GM12874 (cell line): ENCODE measurements around the gene ASS1.

ENCODE experiments used
- TF ChIP-seq, protein P1 (sequence below): IDR thresholded peaks from 2 replicates; pipeline ENCODE4 v1.5.1; 2011; ENCODE audit warnings: low read depth, mild to moderate bottlenecking, control low read depth, low read length, moderate library complexity; ENCODE audit not compliant: insufficient read depth

Gene ASS1

DNA sequence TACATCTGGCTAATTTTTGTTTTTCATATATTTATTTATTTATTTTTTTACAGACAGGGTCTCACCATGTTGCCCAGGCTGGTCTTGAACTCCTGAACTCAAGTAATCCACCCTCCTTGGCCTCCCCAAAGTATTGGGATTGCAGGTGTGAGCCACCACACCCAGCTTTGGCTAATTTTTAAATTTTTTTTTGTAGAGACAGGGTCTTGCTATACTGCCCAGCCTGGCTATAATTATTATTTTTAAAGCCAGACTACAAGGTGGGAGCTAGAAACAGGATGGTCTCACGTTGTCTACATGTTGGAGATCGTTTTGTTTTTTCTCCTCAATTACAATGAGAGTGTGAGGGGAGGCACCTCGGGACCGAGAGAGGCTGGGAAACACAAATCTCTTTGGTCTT is 23.8 kb downstream of the ASS1 start:
- TF ChIP-seq, protein P1, sequence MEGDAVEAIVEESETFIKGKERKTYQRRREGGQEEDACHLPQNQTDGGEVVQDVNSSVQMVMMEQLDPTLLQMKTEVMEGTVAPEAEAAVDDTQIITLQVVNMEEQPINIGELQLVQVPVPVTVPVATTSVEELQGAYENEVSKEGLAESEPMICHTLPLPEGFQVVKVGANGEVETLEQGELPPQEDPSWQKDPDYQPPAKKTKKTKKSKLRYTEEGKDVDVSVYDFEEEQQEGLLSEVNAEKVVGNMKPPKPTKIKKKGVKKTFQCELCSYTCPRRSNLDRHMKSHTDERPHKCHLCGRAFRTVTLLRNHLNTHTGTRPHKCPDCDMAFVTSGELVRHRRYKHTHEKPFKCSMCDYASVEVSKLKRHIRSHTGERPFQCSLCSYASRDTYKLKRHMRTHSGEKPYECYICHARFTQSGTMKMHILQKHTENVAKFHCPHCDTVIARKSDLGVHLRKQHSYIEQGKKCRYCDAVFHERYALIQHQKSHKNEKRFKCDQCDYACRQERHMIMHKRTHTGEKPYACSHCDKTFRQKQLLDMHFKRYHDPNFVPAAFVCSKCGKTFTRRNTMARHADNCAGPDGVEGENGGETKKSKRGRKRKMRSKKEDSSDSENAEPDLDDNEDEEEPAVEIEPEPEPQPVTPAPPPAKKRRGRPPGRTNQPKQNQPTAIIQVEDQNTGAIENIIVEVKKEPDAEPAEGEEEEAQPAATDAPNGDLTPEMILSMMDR = no peak

DNA sequence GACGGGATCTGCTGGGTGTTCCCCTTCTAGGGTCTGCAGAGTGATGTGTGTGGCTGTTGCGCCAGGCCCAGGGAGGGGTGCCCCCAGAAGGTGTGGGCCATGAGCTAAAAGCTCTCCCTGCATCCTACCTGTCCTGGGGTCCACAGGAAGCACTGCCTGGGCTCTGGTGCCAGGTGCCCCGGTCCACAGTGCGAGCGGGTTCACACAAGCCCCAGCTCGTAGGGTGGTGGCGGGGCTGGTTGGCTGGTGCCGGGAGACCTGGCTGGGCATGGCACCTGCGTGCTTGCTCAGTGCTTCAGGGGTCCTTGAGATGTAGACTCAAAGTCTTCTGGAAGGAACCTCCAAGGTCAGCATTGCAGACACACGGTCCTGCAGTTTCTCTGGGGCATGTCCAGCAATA is 25.5 kb downstream of the ASS1 start:
- TF ChIP-seq, protein P1 = no peak

DNA sequence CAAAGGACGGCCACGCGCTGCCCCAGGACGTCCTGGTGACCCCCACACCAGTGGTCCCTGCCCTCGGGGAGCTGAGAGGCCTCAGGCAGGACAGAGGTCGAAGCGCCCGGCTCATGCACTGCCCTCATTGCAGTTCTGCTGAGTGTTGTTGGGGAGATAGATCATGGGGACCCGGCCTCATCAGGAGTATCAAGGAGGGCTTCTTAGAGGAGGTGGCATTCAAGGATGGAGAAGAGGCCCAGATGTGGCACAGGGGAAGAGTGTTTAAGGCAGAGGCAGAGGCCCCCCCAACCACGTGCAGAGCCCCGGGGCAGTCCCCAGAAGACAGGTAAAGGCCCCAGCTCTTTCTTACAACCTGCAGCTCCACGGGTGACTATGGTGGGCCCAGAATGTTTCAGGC is 26.2 kb downstream of the ASS1 start:
- TF ChIP-seq, protein P1 = no peak

DNA sequence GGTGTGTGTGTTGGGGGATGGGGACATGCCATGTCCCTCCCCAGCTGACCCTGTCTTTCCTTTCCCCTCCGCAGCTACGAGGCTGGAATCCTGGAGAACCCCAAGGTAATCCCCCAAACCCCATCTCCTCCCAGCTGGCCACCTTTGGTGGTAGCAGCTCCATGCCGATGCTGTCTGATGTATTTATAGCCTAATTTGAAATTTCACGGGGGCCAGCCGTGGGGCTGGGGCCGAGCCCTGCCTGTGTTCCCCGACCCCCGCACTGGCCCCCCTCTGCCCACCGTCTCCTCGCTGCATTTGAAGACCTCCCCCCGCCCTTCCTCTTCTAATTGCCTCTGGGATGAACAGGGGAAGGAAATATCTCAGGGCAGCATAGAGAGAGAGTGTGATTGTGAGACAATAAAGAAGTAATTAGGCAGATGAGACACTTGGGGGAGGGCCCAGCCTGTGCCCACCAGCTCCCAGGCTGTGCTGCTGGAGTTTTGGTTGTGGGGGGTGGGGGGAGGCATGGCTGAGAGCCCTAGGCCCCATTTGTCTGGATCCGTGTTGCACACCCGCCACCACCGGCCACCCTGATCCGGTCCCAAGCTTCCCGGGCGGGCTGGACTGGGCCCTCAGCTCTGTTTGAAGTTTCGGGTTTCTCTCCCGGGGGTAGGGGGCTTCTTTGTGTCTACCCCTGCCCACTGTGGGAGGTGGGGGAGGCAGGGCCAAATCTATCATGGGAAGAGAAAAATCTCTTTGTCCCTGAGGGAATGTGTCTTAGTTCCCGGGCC is 26.8 kb downstream of the ASS1 start:
- TF ChIP-seq, protein P1 = no peak

DNA sequence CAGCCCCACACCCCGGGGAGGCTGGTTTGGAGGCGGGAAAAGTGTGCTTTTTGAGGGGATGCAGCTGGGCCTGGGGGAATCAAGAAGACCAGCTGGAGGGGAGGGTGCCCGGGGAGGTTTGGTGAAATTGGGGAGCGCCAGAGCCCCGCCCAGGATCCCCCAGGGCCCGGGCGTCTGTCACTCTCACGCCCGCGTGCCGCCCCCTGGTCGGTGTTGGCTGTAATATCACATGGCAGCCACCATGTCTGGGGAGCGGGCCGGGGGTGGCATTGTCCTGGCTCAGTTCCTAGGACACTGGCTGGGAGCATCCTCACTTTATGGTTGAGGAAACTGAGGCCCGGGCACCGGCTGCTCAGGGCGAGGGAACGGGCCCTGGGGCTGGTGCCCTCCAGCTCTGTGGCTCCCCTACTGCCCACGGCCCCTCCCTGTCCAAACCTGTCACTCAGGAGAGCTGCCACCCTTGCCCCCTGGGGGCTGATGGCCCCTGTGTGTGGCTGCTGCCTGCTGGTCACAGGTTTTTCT is 27.5 kb downstream of the ASS1 start:
- TF ChIP-seq, protein P1 = no peak

DNA sequence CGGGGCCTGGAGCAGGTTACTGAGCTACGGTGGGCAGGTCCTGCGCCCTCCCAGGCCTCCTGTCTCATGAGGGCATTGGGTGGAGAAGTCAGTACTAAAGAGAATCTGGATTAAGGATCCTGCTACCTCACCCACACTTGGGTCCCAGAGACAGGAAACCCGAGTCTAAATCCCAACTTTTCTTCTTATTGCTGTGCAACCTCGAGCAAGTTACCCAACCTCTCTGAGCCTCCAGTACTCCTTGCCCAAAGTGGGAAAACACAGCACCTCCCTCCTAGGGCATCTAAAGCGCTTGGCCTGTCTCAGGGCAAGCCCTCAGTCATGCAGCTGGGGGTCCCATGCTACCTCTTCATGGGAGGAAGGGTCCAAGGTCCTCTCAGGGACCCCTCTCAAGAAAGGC is 28.2 kb downstream of the ASS1 start:
- TF ChIP-seq, protein P1 = no peak

DNA sequence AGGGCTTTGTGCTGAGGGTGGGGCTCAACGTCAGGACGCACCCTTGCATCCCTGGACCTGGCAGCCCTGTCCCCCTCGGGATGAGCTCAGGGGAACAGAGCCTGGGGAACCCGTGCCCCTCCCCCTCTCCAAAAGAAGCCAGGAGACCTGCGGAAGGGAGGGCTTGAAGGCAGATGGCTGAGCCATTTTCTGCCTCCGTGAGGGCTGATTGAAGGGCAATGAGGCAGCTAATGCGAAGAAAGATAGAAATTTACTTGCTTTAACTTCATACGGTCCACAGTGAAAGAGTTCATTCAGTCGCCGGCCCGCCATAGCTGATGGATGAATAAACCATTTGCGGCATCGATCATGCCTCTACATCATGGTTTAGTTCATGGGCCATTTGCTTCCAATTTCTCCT is 28.8 kb downstream of the ASS1 start:
- TF ChIP-seq, protein P1 = no peak
